HepG2 (cell line): Measurements from ENCODE around the gene GPR155.

ENCODE experiments used
- EZH2 ChIP-seq: conservative IDR thresholded peaks from 2 replicates; pipeline ENCODE4 v1.6.1; 2012; ENCODE audit warnings: mild to moderate bottlenecking, low read depth, low read length, moderate library complexity
- HDAC2 ChIP-seq: sonication (generic); formaldehyde crosslinking; IDR thresholded peaks from 2 replicates; pipeline ENCODE4 v1.4.0; 2020; ENCODE audit warnings: missing genetic modification reagents
- MEF2D ChIP-seq: sonication (generic); formaldehyde crosslinking; IDR thresholded peaks from 2 replicates; pipeline ENCODE4 v1.5.1; 2020; ENCODE audit warnings: mild to moderate bottlenecking, missing genetic modification reagents
- MYC ChIP-seq: sonication (generic); formaldehyde crosslinking; IDR thresholded peaks from 2 replicates; pipeline ENCODE4 v1.9.0; 2021; ENCODE audit warnings: missing genetic modification reagents, borderline replicate concordance
- NFE2 ChIP-seq: sonication (generic); formaldehyde crosslinking; IDR thresholded peaks from 2 replicates; pipeline ENCODE4 v1.4.0; 2020; ENCODE audit warnings: missing genetic modification reagents
- POLR2AphosphoS5 ChIP-seq: IDR thresholded peaks from 2 replicates; pipeline ENCODE4 v1.6.1; 2012; ENCODE audit warnings: low read depth, low read length
- ZSCAN30 ChIP-seq: sonication (generic); formaldehyde crosslinking; IDR thresholded peaks from 2 replicates; pipeline ENCODE4 v1.5.0; 2020; ENCODE audit warnings: mild to moderate bottlenecking, missing genetic modification reagents
- TF ChIP-seq, protein P1 (sequence below): sonication (generic); formaldehyde crosslinking; IDR thresholded peaks from 2 replicates; pipeline ENCODE4 v1.4.0; 2020; ENCODE audit warnings: missing genetic modification reagents, borderline replicate concordance
- TF ChIP-seq, protein P2 (sequence below): sonication (generic); formaldehyde crosslinking; IDR thresholded peaks from 2 replicates; pipeline ENCODE4 v1.5.0; 2020; ENCODE audit warnings: mild to moderate bottlenecking, missing genetic modification reagents, moderate library complexity

DNA sequence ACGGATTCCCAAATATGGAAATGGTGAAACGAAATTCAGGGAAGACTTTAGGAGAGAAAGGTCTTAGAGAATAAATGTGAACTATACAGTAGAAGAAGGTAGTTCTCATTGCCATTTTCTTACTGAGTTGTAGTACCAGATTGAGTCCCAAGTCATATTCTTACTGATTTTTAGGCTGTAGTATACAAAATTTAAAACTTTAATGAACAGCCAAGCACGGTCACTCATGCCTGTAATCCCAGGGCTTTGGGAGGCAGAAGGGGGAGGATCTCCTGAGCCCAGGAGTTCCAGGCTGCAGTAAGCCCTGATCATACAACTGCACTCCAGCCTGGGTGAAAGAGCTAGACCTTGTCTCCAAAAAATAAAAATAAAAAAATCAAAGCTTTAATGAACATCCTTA, 89.1 kb downstream of the GPR155 start:
- no peak for TF ChIP-seq MEF2D (CRISPR knock-in tag)
- TF ChIP-seq, protein P1, sequence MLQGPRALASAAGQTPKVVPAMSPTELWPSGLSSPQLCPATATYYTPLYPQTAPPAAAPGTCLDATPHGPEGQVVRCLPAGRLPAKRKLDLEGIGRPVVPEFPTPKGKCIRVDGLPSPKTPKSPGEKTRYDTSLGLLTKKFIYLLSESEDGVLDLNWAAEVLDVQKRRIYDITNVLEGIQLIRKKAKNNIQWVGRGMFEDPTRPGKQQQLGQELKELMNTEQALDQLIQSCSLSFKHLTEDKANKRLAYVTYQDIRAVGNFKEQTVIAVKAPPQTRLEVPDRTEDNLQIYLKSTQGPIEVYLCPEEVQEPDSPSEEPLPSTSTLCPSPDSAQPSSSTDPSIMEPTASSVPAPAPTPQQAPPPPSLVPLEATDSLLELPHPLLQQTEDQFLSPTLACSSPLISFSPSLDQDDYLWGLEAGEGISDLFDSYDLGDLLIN (CRISPR knock-in tag): no peak
- TF ChIP-seq NFE2 (CRISPR knock-in tag): no peak
- no peak for TF ChIP-seq ZSCAN30 (CRISPR knock-in tag)
- TF ChIP-seq POLR2AphosphoS5: no peak
- TF ChIP-seq EZH2: no peak
- TF ChIP-seq HDAC2 (CRISPR knock-in tag): no peak
- TF ChIP-seq, protein P2, sequence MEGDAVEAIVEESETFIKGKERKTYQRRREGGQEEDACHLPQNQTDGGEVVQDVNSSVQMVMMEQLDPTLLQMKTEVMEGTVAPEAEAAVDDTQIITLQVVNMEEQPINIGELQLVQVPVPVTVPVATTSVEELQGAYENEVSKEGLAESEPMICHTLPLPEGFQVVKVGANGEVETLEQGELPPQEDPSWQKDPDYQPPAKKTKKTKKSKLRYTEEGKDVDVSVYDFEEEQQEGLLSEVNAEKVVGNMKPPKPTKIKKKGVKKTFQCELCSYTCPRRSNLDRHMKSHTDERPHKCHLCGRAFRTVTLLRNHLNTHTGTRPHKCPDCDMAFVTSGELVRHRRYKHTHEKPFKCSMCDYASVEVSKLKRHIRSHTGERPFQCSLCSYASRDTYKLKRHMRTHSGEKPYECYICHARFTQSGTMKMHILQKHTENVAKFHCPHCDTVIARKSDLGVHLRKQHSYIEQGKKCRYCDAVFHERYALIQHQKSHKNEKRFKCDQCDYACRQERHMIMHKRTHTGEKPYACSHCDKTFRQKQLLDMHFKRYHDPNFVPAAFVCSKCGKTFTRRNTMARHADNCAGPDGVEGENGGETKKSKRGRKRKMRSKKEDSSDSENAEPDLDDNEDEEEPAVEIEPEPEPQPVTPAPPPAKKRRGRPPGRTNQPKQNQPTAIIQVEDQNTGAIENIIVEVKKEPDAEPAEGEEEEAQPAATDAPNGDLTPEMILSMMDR: no peak
- TF ChIP-seq MYC (CRISPR knock-in tag): no peak
